HG02623 (cell line): ENCODE measurements around the gene HEPN1.

Source experiments
- ATAC-seq: cut with Tn5 transposase; IDR thresholded peaks from one replicate; pipeline ENCODE4 v1.9.1; 2021; ENCODE audit warnings: moderate library complexity; ENCODE audit not compliant: unreplicated experiment

The HEPN1 gene

DNA sequence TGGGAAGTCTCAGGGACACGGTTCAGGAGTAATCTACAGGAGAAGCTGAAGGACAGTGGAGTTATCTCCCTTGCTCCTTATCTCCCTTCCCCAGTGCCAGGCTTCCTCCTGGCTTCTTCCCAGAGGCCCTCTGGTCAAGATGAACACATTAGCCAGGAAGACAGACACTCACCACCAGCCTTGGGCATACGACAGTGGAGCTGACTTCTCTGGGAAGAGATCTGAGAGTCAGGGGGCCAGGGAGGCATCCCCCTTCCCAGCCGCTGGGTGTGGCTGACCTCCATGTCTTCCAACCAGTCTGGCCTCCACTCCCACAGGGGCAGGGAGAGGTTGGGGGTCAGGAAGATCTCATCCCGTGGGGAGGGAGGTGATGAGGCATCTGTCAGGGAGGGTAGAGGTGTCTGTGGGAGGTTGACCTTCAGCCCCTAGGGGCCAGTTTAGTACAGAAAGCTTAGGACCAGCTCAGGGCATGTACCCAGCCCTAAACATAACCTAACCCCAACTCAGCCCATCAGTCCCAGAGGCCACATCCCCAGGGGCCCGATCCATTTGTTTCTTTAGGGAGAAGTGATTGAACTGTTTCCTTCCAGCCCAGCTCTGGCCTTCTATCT, 34.1 kb upstream of the HEPN1 start:
- ATAC-seq = no peak

DNA sequence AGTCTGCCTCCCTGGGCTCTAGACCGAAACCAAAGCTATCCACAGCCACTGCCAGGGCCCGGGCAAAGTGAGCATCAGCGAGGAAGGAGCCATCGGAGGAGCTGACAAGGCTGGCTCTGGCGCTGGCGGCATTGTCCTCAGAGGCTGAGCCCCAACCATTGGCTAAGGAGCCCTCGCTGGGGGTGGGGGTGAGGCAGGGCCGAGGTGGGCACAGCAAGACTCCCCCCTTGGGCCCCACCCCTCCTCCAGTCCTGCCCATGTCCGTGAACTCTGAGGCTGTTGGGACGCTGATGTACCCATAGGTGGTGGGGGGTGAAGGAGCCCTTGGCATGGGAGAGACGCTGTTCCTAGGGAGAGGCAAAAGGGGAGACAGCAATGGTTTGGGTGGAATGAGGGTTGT, 32.6 kb upstream of the HEPN1 start:
- ATAC-seq = no peak

DNA sequence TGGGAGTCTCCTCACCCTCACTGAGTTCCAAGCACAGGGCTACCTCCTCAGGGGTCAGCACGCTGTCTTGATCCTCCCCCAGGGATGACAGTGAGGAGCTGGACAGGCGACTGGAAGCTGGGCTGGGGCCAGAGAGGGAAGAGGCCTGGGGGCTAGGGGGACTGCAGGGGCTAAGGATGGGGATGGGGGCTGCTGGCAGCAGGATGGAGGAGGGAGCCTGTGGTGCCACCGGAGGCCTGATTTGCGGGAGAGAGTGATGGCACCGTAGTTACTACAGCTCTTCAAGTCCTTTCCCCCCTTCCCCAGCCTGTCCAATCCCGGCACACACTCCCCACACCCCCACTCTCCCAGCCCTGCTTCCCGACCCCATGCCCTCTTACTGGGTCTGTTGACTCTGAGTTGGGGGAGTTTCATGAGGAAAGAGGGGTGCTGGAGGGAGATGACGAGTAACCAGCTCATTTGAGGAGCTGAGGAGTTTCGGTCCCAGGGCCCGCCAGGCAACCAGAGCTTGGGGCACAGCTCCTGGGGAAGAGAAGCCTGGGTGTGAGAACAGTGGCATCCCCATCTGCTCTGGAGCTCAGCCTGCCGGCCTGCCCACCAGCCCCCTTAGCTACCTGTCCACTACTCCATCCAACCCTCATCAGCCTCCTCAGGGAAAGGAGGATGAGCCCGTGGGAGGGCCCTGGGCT, 31.9 kb upstream of the HEPN1 start:
- no peak for ATAC-seq

DNA sequence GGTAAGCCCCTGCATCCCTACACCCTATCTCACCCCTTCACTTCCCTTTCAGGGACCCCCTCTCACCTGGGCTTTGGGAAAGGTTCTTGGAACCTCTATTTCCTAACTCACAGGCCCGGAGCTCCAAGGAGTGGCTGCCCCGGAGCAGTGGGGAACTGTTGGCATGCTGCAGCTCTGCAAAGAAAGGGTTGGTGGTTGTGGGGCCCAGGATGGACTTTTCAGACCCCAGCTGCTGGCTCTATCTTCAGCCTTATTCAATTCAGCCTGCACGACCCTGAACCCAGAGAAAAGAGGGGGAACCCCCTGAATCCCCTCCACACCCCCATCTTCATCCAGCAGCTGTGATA, 31.4 kb upstream of the HEPN1 start:
- ATAC-seq = no peak

DNA sequence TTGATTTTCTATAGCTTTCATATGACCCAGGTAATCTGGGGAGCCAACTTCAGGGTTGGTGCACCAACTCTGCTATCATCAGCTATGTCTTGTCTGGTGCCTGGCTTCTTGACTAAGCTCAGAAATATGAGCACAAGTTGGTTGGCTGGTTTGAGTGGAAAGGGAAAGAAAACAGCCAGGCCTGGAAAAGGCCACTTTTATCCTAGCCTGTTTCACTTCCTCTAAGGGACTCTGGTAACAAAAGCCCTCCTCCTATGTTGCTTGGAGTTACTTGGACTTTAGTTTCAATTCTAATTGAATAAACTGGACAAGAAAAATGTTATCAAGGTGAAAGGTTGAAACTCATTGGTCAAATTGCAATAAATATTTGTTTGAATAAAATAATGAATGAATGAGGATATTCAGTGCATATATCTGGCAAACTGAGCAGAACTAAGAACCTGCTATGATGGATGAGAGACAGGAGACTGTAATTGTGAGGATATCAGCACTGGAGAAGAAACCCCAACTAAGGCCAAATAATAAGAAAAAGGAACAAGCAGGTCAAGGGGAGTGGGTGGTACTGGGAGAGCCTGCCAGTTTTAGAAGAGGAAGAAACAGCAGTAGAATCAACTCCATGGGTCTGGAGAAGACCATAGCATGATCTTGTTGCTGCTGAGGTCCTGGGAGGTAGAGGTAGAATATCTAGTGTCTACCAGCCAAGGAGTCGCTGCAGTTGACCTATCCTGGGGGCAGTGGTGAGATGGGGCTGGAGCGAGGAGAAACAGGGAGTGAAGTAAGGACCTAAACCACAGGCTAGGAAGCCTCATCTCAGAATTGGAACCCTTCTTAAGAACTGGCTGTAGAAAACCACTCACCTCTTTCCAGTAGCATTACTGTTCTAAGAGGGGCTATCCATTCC, 29.6 kb upstream of the HEPN1 start:
- no peak for ATAC-seq

DNA sequence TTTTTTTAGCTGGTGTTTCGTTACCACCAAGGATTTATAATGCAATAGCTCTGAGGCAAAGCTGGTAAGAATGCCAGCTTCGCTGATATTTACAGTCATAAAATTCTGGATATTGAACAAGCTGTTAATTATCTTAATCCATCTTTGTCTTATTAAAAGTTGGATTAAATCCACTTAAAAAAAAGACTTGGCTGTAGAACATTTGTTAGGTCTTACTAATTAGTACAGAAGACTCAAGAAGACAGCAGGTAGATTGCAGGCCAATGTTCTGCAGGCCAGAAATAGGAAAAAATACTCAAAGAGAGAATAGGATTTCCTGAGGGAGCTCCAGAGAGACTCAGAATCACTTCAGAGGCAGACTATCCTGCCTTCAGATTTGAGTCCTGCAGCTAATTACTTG, 28.9 kb upstream of the HEPN1 start:
- ATAC-seq = no peak

DNA sequence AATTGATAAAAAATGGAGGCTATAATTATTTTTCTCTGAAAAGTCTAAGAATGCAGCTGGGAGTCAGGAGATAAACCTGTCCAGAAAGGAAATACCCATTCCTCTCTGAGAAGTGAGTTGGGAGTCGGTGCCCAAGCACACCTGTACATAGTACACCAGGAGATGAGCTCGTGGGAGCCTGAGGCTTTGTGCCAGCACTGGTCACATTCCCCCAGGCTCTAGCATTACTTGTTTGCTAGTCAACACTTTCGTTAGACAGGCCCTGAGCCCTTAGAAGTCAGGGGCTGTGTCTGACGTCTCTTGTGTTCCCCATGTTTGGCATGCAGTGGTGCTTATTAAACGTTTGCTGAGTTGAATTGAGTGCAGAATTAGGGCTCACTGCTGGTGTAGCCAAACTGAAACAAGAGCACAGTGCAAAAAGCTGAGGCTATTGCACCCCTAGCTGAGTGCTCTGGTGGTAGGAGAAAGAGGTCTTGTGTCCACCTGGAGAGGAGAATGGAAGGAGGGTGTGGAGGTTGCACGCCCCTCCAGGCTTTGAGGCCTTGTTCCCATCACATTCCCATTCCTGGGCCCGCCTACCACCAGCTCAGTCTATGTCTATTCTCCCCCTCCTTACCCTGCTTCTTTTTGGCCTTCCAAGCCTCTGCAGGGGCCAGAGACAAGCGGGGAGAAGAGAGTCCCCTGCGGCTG, 28.2 kb upstream of the HEPN1 start:
- ATAC-seq = no peak

DNA sequence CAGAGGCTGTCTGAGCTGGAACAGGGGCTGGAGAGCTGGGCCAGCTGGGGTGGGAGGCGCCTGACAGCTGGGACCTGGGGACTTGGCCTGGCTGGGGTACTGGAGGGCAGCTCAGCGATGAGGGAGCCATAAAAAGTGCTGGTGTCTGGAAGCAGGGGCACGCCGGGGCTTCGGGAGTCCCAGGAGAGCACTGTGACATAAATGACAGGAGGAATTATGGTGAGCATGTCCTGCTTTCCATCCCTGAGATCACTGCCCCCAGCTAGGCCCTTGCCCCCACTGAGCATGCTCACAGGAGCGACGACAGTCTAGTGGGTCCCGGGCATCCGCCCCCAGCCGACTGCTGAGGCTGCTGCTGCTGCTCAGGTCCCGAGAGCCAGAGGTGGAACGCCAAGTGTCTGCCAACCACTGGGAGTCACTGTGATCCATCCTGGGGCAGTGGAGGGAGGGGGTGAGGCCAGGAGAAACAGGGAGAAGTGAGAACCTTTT, 27.6 kb upstream of the HEPN1 start:
- no peak for ATAC-seq

DNA sequence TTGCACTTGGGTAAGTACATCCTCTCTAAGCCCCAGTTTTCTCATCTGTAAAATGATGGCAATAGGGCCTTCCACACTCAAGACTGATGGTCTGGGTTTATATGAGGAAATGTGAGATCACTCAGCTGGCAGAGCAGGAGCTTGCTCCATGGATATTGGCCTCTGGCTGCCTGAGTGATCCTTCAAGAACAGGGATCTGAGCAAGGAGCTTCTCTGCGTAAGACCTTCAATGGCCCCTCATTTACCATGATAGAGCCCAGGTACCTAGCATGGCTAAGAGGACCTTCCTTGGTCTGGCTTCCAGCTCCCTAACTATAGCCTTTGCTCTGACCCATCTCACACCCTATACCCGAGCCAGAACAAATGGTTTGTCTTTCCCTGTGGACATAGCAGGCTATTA, 26.9 kb upstream of the HEPN1 start:
- no peak for ATAC-seq

DNA sequence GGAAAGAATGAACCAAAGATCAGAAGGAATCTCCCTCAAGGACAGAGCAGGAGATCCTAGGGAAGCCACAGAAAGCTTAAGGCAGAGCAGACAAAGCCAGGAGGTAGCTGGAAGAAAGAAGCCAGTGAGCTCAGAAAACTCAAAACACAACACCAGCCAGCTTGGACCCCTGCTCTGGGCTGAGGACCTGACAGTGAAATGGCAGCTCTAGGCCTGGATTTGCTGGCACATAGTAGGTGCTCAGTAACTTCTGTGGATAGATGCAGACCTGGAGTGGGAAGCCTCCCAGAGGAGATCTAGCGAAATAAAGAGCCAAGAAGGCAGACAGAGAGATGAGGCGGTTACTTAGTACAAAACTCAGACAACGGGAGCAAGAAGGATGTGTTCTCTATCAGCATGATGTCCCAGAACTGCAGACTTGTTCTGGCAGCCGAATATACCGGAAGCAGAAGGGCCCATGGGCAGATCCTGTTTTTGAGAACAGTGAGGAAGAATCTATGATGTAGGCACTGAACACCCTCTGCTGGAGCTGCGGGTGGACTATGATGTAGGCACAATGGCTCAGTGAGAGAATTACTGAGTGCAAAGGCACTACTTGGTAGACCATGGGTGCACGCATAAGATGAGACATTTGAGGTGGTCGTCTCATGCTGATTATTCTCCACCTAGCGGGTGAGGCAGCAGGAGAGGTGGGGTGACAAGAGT, 26.1 kb upstream of the HEPN1 start:
- no peak for ATAC-seq

DNA sequence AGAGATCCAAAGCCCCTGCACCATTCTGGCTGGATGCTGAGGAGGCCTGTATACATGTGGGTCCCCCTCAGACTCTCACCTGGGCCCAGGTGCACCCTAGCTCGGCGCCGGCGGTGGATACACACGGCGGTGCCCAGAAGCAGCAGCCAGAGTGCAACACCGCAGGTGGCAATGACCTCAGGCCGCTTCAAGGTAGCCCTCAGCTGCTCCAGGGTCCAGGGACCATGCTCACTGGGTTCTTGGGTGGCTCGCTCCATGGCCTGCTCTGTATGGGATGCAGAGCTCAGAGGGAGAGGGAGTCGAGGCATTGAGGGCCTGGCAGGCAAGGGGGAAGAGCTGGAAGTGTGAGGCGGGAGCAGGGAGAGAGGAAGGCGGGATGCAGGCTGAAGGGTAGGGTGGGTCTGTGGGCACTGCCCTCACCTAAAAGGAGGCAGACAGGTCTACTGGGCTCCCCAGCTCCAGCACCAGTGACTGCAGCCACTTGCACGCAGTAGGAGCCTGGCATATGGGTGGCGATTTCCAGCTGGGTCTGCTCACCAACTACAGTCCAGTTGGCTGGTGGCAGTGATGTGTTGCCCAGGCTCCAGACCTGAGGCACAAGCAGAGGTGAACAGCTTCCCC, 25.2 kb upstream of the HEPN1 start:
- no peak for ATAC-seq

DNA sequence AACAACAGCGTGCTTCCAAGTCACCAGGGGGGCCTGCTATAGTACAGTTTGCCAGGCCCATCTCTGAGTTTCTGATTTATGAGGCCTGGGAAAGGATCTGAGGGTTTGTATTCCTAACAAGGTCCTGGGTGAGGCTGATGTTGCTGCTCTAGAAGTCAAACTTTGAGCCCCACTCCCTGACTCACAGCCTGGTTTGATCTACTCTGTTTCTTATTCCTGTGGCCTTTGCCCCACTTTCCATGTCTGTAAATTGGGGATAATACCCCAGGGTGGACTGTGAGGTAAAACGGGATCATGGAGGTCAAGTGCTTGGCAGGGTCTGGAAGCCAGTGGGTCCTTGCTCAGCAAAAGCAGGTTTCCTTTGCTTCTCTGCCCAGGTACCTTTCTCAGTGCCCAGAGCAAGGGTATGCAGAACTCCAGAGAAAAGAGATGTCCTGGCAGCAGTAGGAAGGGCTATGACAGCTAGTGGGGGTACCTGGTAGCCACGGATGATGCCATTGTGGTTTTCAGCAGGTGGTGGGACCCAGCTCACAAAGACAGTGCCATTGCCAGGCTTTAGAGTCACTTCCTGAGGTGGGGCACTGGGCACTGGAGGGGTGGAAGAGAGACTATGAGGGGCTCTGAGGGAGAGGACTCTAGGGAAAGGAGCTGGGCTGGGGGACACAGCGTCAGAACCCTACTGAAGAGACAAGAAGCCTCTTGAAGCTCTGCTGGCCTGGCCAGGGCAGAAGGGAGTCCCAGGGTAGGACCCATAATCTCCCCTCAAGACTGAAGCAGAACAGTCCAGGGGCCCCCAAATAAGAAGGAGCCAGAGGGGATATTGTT, 24.2 kb upstream of the HEPN1 start:
- no peak for ATAC-seq

DNA sequence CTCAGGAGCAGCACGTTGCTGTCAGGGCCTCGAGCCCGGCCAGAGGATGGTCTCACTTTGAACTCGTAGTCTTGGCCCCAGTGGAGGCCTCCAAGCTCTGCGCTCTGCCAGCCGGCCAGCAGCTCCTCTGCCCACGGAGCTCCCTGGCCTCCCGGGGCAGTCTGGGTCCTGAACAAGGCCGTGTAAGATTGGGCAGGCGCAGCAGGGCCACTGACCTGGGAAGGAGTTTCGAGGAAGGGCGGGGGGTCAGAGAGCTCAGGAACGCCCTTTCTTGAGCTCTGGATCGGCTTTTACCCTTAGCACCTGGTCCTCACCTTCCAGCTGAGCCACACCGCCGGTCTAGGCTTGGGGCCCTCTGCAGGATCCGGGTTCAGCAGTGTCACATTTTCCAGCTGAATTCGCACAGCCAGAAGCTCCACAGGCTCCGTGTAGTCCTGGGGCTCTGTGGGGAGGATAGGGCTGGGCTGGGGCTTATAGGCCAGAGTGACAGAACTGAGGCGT, 23.5 kb upstream of the HEPN1 start:
- ATAC-seq = no peak

DNA sequence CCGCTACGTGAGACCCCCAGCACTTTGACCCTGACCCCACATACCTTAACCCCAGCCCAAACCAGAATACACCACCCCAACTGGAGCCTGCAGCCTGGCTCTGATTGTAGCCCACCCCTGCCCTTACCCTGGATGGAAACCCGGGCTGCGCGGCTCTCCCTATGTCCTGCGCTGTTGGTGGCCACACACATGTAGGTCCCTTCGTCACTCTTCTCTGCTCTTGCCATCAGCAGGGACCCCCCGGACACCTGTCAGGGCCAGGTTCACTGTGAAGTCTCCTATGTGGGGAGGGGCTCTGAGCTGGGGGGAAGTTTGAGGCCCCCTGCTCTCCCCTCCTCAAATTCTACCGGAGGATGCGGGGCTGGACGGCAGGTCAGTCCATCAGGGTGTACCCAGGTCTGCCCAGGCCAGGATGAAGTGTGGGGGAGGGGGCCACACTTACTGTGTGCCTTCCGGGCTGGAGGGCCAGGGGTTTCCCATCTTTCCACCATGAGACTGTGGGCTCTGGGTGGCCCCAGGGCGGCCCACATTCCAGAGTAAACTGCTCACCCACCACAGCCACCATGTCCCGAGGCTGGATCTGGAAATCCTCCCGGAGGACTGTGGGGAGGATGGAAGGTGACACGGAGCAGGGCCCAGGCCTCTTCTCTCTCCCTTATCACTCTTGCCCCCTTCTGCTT, 22.8 kb upstream of the HEPN1 start:
- ATAC-seq = no peak

DNA sequence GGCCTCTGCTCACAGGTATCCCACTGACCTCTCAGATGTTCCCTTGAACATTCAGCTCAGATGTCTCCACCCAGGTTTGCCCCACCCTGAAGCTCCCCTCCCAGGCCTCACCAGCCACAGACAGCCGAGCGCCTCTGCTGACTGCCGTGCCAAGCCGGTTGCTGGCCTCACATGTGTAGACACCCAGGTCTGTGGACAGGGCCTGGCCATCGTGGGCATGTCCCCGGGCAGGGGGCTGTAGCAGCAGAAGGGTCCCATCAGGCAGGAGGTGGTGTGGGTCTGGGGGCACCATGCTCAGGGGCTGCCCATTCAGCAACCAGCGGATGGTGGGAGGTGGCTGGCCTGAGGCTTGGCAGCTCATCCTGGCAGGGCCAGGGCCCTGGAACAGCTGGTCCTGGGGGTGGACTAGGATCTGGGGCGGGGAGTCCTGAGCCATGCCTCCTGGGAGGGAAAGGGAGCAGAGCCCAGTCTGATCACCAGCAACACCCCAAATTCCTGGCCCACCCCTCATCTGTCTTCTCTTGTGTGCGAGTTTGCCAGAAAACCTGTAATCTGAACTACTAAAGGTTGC, 22.1 kb upstream of the HEPN1 start:
- no peak for ATAC-seq

DNA sequence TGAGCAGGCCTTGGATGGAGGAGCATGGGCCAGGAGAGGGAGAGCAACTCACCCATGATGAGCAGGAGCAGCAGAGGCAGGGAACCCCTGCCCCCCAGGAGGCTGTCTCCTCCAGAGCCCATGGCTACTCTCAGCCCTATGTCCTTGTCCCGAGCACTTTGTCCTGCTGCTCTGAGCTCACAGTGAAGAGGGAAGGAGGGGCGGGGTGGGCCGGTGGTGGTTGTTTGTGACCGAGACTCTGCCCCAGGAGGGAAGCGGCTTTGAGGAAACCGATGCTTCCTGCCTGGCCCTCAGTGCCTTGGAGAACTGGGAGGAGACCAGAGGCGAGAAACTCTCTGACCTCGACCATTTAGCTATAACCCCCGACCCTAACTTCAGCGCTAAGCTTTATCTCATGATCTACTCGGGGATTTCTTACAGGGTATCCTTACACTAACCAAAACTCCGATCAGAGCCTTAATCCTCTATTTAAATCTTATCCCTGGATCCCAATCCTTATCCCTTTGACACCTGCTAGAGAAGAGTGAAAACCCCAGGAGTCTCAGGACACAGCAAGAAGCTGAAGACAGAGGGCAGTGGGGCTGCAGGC, 21.3 kb upstream of the HEPN1 start, which contains the start of gene ROBO4:
ROBO4 (minus strand) TSS at position 192 of the 589 bp plus-strand sequence; CDS start at position 122, 70 bp downstream.
- no peak for ATAC-seq

DNA sequence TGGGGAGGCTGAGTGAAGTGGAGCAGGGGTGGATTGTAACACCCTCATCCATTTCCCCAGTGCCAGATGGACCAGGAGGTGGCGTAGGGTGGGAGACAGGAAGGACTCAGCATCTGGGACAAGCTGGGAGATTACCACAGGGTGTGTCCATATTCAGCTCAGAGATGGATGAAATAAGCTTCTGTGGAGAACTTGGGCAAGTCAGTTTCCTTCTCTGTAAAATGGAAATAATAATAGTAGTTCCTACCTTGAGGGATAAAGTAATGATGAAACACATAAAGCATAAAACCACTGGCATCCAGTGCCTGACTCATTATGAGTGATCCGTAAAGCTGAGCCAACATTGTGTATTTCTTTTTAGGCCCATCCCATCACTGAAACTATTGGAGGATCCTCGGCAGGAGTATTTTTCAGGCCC, 20.8 kb upstream of the HEPN1 start:
- ATAC-seq = no peak

DNA sequence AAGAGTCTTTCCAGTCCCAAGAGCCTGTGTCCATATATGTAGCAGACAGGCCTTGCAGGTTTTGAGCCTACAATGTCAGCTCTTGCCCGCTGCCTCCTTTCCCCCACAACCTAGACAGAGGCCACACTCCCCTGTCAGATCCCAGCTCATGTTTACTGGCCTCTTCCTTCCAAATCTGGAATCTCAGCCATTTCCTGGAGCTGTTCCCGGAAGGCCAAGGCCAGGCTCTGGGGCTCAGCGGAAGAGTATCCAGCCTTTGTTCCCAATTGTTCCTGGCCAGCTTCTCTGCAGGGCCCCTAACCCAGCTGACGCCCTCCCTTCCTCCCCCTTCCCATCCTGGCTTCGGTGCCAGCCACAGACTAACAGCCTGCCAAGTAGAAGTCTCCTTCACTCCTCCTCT, 20.3 kb upstream of the HEPN1 start:
- no peak for ATAC-seq
